DMS114 treated with DMSO at 0.1 percent for 48 hours (cell line): ENCODE results near the gene SIVA1.

ENCODE experiments used
- DNase-seq: peaks from one replicate; lab custom pipeline; 2025; ENCODE audit not compliant: unreplicated experiment; lab: John Stamatoyannopoulos, UW

SIVA1 gene

GRCh38 chr14:104752735-104753527, at the start of gene SIVA1:
TSS of gene SIVA1 (plus strand) at chr14:104753147. CDS start at chr14:104753202, 55 bp downstream.
- peak; percentile 97 for DNase-seq

GRCh38 chr14:104703269-104703668, 49.7 kb upstream of the SIVA1 start:
- DNase-seq = no peak

GRCh38 chr14:104704252-104704651, 48.7 kb upstream of the SIVA1 start:
- DNase-seq = no peak

GRCh38 chr14:104705340-104706047, 47.5 kb upstream of the SIVA1 start:
- peak; percentile 9 for DNase-seq

- no peak for DNase-seq
These were observed 46.0 kb upstream of the SIVA1 start for GRCh38 chr14:104706733-104707607.

- DNase-seq = no peak
These were observed 45.0 kb upstream of the SIVA1 start for GRCh38 chr14:104707608-104708595.

GRCh38 chr14:104708606-104709268, 44.2 kb upstream of the SIVA1 start:
- DNase-seq = peak; percentile 4

- no peak for DNase-seq
These were observed 43.4 kb upstream of the SIVA1 start for GRCh38 chr14:104709387-104710039.

- DNase-seq = no peak
These were observed 42.7 kb upstream of the SIVA1 start for GRCh38 chr14:104710071-104710735.

GRCh38 chr14:104712881-104713734, 39.8 kb upstream of the SIVA1 start:
- no peak for DNase-seq

GRCh38 chr14:104714066-104714465, 38.9 kb upstream of the SIVA1 start:
- DNase-seq = no peak

- no peak for DNase-seq
These were observed 38.3 kb upstream of the SIVA1 start for GRCh38 chr14:104714681-104715080.

- DNase-seq = no peak
These were observed 37.5 kb upstream of the SIVA1 start for GRCh38 chr14:104715416-104715815.

GRCh38 chr14:104715871-104716270, 37.1 kb upstream of the SIVA1 start:
- DNase-seq = no peak

- no peak for DNase-seq
These were observed 35.8 kb upstream of the SIVA1 start for GRCh38 chr14:104717137-104717536.

GRCh38 chr14:104717646-104718045, 35.3 kb upstream of the SIVA1 start:
- no peak for DNase-seq

GRCh38 chr14:104718147-104718546, 34.8 kb upstream of the SIVA1 start:
- DNase-seq = no peak

- no peak for DNase-seq
These were observed 34.1 kb upstream of the SIVA1 start for GRCh38 chr14:104718871-104719270.
